ENCODE measurements around the gene ATP13A5. TPM values are rescaled to one million over a fixed set of nuclear protein-coding genes. Genes with fewer than 3 reads are reported as not detected.

Gene ATP13A5
- total RNA-seq, 1 donor from 2014 or later, result not detected

- no peak for TF ChIP-seq CTCF (IDR thresholded peaks at IDR 0.05; ENCODE audit: borderline replicate concordance)
- Histone ChIP-seq H3K27me3 (ENCODE audit: low read depth) (no peaks in the 10 kb centered on the region), H3K9me3 (replicated peaks) (peaks cover 24% of the 10 kb centered on the region), H3K27ac (replicated peaks) (no peak overlapping the region), H3K4me3 (no peak overlapping the region), H3K36me3 (no peaks in the 10 kb centered on the region), H3K4me1 (no peaks in the 10 kb centered on the region)
- no peak for DNase-seq
- intact Hi-C loops (cut with micrococcal nuclease), result no loop called here
Observed at GRCh38 chr3:193295985-193296384, 82.6 kb downstream of the ATP13A5 start.

GRCh38 chr3:193292386-193292785 lies 86.2 kb downstream of the ATP13A5 start:
- Histone ChIP-seq H3K4me1 (no peaks in the 10 kb centered on the region), H3K9me3 (replicated peaks) (peaks cover 28% of the 10 kb centered on the region), H3K27me3 (ENCODE audit: low read depth) (no peaks in the 10 kb centered on the region), H3K4me3 (no peak overlapping the region), H3K27ac (replicated peaks) (no peak overlapping the region), H3K36me3 (no peaks in the 10 kb centered on the region)
- intact Hi-C loops (cut with micrococcal nuclease), result no loop called here
- no peak for DNase-seq
- TF ChIP-seq CTCF (IDR thresholded peaks at IDR 0.05; ENCODE audit: borderline replicate concordance), result no peak

GRCh38 chr3:193271101-193271840 lies 107.3 kb downstream of the ATP13A5 start:
- H3K9me3 ChIP-seq (replicated peaks), result no peaks in the 10 kb centered on the region
- H3K27me3 ChIP-seq (ENCODE audit: low read depth), result no peaks in the 10 kb centered on the region
- no peak for DNase-seq
- TF ChIP-seq CTCF (IDR thresholded peaks at IDR 0.05; ENCODE audit: borderline replicate concordance), result no peak
- no peaks in the 10 kb centered on the region for H3K36me3 ChIP-seq
- no peaks in the 10 kb centered on the region for H3K4me1 ChIP-seq
- no peak overlapping the region for H3K27ac ChIP-seq (replicated peaks)
- intact Hi-C loops (cut with micrococcal nuclease), result no loop called here
- H3K4me3 ChIP-seq, result no peak overlapping the region

- DNase-seq, result no peak
- Histone ChIP-seq H3K27ac (replicated peaks) (no peak overlapping the region), H3K4me1 (no peaks in the 10 kb centered on the region), H3K27me3 (ENCODE audit: low read depth) (no peaks in the 10 kb centered on the region), H3K9me3 (replicated peaks) (no peaks in the 10 kb centered on the region), H3K36me3 (no peaks in the 10 kb centered on the region), H3K4me3 (no peak overlapping the region)
- intact Hi-C loops (cut with micrococcal nuclease), result no loop called here
- no peak for TF ChIP-seq CTCF (IDR thresholded peaks at IDR 0.05; ENCODE audit: borderline replicate concordance)
Observed at GRCh38 chr3:193270451-193270850, 108.1 kb downstream of the ATP13A5 start.

GRCh38 chr3:193269343-193270028 lies 109.1 kb downstream of the ATP13A5 start:
- Histone ChIP-seq H3K4me3 (no peak overlapping the region), H3K4me1 (no peaks in the 10 kb centered on the region), H3K36me3 (no peaks in the 10 kb centered on the region), H3K9me3 (replicated peaks) (no peaks in the 10 kb centered on the region), H3K27me3 (ENCODE audit: low read depth) (no peaks in the 10 kb centered on the region), H3K27ac (replicated peaks) (no peak overlapping the region)
- intact Hi-C loops (cut with micrococcal nuclease), result no loop called here
- no peak for TF ChIP-seq CTCF (IDR thresholded peaks at IDR 0.05; ENCODE audit: borderline replicate concordance)
- no peak for DNase-seq
